Measurements from ENCODE around the gene TRIM37.
"Not testable (repeated sequence)": the region's sequence is repeated elsewhere in the genome, so short reads cannot be mapped to it uniquely, and the experiment has no call there.

DNA sequence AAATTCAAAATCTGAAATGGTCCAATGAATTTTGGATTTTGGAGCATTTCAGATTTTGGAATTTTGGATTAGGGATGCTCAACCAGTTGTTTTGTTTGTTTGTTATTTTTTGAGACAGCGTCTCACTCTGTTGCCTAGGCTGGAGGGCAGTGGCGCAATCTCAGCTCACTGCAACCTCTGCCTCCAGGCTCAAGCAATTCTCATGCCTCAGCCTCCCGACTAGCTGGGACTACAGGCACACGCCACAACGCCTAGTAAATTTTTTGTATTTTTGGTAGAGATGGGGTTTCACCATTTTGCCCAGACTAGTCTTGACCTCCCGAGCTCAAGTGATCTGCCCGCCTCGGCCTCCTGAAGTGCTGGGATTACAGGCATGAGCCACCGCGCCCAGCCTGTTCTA is 31.7 kb upstream of the TRIM37 start:
- TF ChIP-seq CTCF, POLR2A (IDR thresholded peaks at IDR 0.05): not testable (repeated sequence)

All from right lobe of liver (tissue), 4 donors.